Ectodermal cell (in vitro differentiated cells): ENCODE data around the gene SNX20.

ENCODE experiments used
- H3K27ac ChIP-seq: 2 replicates; pipeline ENCODE4 v1.7.0; 2013; ENCODE audit warnings: mild to moderate bottlenecking, low read depth, low read length; ENCODE audit not compliant: insufficient read depth, poor library complexity, severe bottlenecking
- H3K27me3 ChIP-seq: 2 replicates; pipeline ENCODE4 v1.7.0; 2013; ENCODE audit warnings: mild to moderate bottlenecking, low read length; ENCODE audit not compliant: insufficient read depth, control insufficient read depth, poor library complexity, severe bottlenecking
- H3K36me3 ChIP-seq: one replicate; pipeline ENCODE4 v1.7.0; 2013; ENCODE audit warnings: low read length; ENCODE audit not compliant: control insufficient read depth, insufficient read depth
- H3K4me1 ChIP-seq: one replicate; pipeline ENCODE4 v1.7.0; 2013; ENCODE audit warnings: low read length; ENCODE audit not compliant: control insufficient read depth, insufficient read depth
- H3K4me3 ChIP-seq: 2 replicates; pipeline ENCODE4 v1.7.0; 2013; ENCODE audit warnings: low read depth, low read length, control low read depth; ENCODE audit not compliant: insufficient read depth
- H3K9me3 ChIP-seq: 2 replicates; pipeline ENCODE4 v1.7.0; 2013; ENCODE audit warnings: mild to moderate bottlenecking, low read length, moderate library complexity; ENCODE audit not compliant: control insufficient read depth
- WGBS, 2 experiments: methylation state at CpG; one replicate each; pipeline ENCODE4 v1.1.7; 2013; ENCODE audit warnings: missing lambda C conversion rate in 2 of 2; 5-methylcytosine and 5-hydroxymethylcytosine counted together

Gene SNX20

DNA sequence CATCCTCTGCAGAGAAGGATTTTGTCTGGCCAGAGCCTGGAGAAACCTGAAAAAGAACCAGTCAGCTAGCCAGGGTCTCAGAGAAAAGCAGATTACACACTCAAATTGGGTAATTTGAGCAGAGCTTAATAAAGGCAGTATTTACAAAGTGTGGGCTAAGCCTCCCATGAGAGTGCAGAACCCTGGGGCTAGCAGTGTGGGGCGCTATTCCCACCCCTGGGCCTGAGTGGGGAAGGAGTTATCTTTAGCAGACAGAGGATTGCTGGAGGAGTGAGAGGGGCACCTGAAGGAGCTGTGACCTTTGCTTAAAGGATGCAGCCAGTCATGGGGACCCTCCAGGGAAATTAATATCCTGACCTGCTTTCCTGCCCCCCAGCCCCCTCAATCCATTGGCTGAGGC is 46.2 kb downstream of the SNX20 start:
- no peak overlapping the region for H3K27ac ChIP-seq
- peaks cover 10% of the 10 kb centered on the region for H3K36me3 ChIP-seq
- no peak overlapping the region for H3K4me3 ChIP-seq
- H3K9me3 ChIP-seq = no peaks in the 10 kb centered on the region
- 81 to 89% methylated on average over 1 of the region's 1 CpG for WGBS, 2 experiments
- H3K27me3 ChIP-seq = no peaks in the 10 kb centered on the region
- peaks cover 8% of the 10 kb centered on the region for H3K4me1 ChIP-seq

DNA sequence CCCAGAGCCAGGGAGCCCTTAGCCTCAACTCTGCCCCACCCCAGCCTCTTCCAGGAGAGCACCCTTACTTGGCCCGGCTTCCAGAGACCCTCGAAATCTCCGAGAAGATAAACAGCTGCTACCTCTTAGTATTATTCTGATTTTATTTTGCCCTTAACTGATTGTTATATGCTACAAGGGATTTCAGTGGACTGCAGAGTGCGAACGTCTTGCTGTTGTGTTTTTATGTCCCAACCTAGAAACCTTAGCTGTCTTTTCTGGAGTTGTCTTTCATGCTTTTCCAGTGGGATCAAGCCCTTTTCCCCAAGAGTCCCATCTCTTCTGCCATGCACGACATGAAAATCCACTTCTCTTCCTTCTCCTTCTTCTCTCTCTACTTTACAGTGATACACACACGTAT is 47.0 kb downstream of the SNX20 start:
- Histone ChIP-seq H3K4me1 (peaks cover 8% of the 10 kb centered on the region), H3K27ac (no peak overlapping the region), H3K27me3 (no peaks in the 10 kb centered on the region), H3K9me3 (no peaks in the 10 kb centered on the region), H3K36me3 (peaks cover 13% of the 10 kb centered on the region), H3K4me3 (no peak overlapping the region)
- WGBS, 2 experiments = 95 to 96% methylated on average over 7 of the region's 7 CpGs

DNA sequence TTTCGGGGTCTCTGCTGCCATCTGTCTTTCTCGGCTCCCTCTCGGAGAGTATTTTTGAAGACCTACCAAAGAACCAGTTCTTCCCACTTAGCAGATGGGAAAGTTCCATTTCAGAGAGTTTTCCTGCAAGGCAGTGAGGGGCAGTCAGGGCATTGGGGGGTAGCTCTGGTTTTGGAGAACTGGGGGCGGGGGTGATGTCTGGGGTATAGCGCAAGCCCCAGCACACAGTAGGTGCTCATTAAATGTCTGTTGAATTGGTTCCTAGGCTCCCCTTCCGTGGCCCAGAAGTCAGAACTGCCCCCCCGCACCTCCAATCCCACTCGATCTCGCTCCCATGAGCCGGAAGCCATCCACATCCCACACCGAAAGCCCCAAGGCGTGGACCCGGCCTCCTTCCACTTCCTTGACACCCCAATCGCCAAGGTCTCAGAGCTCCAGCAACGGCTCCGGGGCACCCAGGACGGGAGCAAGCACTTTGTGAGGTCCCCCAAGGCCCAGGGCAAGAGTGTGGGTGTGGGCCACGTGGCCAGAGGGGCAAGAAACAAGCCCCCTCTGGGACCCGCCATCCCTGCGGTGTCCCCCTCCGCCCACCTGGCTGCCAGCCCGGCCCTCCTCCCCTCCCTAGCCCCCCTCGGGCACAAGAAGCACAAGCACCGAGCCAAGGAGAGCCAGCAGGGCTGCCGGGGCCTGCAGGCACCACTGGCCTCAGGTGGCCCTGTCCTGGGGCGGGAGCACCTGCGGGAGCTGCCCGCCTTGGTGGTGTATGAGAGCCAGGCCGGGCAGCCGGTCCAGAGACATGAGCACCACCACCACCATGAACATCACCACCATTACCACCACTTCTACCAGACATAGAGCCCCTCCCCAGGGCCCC is 47.9 kb downstream of the SNX20 start:
- no peak overlapping the region for H3K27ac ChIP-seq
- H3K36me3 ChIP-seq = peaks cover 13% of the 10 kb centered on the region
- no peaks in the 10 kb centered on the region for H3K27me3 ChIP-seq
- peaks cover 8% of the 10 kb centered on the region for H3K4me1 ChIP-seq
- no peaks in the 10 kb centered on the region for H3K9me3 ChIP-seq
- WGBS, 2 experiments = 91 to 93% methylated on average over 30 of the region's 30 CpGs
- H3K4me3 ChIP-seq = no peak overlapping the region

DNA sequence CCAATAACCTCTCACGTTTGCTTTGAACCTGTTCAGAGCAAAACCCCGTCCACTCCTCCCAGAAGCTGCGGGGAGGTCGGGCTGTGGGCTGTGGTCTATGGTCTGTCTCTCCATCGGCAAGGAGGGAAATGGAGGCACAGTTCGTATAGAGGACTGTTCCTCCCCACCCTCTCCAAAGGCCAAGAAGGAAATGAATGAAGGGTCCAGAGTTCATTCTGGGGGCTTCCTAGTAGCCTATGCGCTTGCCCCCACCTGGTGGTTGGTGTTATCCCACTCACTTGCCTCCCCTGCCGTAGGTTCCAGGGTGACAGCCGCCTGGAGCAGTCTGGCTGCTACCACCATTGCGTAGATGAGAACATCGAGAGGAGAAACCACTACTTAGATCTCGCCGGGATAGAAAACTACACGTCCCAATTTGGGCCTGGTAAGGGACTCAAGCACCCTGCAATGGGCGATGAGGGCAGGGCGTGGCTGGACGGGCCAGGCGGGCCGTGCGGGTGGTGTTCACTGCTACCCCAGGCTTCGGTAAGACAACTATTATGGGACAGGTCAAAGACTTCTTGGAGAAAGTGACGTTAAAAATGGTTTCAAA is 49.0 kb downstream of the SNX20 start:
- WGBS, 2 experiments = 96 to 97% methylated on average over 22 of the region's 22 CpGs
- H3K4me3 ChIP-seq = no peak overlapping the region
- H3K4me1 ChIP-seq = peaks cover 8% of the 10 kb centered on the region
- no peak overlapping the region for H3K27ac ChIP-seq
- peaks cover 13% of the 10 kb centered on the region for H3K36me3 ChIP-seq
- H3K9me3 ChIP-seq = no peaks in the 10 kb centered on the region
- H3K27me3 ChIP-seq = no peaks in the 10 kb centered on the region

DNA sequence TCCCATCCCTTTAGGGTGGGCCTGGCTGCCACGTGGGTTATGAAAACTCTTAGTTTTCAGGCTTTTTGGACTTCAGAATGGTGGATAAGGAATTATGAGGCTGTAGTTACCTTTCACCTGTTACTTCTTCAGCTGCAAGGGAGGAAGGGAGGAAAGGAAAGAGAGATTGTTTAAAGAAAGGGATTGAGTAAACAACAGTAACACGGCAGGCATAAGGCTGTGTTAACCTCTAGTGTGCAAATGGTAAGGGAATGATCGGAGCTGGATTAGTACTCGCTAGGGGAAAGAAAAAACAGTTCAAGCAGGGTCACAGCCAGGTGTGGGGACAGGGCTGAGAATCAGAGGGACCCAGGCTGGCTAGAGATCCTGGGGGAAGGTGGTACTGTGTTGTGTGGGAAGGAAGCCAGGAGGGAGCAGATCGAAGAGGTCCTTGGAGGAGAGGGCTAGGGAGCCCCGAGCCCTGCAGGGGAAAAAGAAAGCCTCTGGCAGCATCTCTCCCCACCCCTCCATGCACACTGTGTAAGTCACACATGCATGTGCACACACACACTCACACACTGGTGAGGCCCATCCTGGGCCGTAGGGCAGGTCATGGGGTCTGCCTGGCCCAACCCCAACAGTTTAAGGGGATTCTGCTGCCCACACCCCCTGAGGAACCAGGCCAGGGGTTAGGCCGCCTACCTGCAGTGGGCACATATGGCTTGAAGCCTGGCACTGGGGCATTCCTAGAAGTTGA is 49.7 kb downstream of the SNX20 start:
- H3K36me3 ChIP-seq = peaks cover 13% of the 10 kb centered on the region
- 90 to 93% methylated on average over 8 of the region's 8 CpGs for WGBS, 2 experiments
- H3K4me1 ChIP-seq = peaks cover 8% of the 10 kb centered on the region
- H3K27ac ChIP-seq = no peak overlapping the region
- H3K4me3 ChIP-seq = no peak overlapping the region
- H3K27me3 ChIP-seq = no peaks in the 10 kb centered on the region
- no peaks in the 10 kb centered on the region for H3K9me3 ChIP-seq

DNA sequence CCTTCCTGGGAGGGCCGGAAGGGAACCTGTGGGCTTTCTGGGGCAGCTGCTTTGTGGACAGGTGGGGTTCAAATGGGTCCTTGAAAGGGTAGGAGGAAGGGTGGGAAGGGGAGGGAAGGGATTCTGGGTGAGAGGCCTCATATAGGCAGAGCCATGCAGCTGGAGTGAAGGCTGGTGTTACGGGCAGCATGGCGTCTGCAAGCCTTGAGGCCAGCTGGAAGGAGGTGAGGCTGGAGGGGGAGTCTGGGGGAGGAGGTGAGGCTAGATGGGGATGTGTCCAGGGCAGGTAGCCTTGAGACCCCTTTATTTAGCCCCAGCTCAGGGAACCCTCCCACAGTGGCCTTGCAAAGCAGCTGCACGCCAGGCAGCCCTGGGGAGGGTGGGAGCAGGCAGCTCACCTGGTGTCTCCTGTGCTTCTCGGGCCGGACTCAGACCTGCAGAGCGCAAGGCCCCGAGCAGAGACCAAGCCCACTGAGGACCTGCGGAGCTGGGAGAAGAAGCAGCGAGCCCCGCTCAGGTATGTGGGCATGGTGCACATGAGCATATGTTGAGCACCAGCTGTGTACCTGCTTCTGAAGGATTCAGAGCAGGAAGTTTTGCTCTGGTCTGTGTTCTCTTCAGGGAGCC is 50.6 kb downstream of the SNX20 start:
- Histone ChIP-seq H3K27ac (no peak overlapping the region), H3K36me3 (peaks cover 13% of the 10 kb centered on the region), H3K9me3 (no peaks in the 10 kb centered on the region), H3K4me1 (peaks cover 8% of the 10 kb centered on the region), H3K27me3 (no peaks in the 10 kb centered on the region), H3K4me3 (no peak overlapping the region)
- 95 to 96% methylated on average over 11 of the region's 11 CpGs for WGBS, 2 experiments

DNA sequence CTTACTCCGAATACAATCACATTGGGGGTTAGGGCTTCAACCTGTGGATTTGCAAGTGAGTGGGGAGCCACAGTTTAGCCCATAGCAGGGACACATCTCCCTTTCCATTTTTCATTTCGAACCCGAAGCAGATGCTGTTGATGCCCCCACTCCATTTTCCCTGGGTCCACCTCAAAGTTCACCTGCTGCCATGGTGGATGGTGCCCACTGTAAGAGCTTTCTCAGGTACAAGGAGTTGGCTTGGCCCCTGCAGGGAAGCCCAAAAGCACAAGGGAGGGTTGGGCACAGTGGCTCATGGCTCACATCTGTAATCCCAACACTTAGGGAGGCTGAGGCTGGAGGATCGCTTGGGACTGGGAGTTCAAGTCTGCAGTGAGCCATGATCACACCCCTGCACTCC is 51.8 kb downstream of the SNX20 start:
- Histone ChIP-seq H3K4me1 (no peaks in the 10 kb centered on the region), H3K27ac (no peak overlapping the region), H3K9me3 (no peaks in the 10 kb centered on the region), H3K36me3 (peaks cover 13% of the 10 kb centered on the region), H3K4me3 (no peak overlapping the region), H3K27me3 (no peaks in the 10 kb centered on the region)
- WGBS, 2 experiments = 93 to 95% methylated on average over 4 of the region's 4 CpGs

DNA sequence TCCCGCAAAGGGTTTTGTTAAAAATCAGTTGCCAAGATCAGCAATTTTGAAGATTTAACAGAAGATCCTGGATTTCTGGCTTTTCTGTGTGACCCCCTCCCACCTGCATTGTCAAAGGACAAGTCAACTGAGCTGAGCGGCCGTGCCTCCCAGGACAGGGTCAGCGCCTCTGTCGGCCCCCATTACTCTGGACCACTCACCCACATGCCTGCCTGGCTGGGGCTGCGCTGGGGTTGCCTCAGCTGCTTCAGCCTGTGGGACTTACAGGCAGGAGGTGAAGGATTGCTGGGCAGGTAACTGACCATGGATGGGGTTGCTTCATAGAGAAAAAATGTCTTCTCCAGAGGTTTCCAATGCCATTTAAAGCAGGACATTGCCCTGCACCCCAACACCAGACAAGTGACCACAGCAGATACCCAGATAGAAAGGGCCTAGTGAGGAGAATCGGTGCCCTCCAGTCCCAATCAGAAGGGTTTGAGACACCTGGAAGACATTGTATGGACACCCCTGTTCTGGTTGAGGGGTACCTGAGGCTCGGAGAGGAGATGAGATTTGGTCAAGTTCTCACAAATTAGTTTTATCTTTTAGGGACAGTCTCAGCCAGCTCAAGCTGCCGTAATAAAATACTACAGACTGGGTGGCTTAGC is 52.8 kb downstream of the SNX20 start:
- H3K27me3 ChIP-seq = no peaks in the 10 kb centered on the region
- no peak overlapping the region for H3K4me3 ChIP-seq
- 93 to 95% methylated on average over 9 of the region's 9 CpGs for WGBS, 2 experiments
- no peaks in the 10 kb centered on the region for H3K4me1 ChIP-seq
- no peaks in the 10 kb centered on the region for H3K9me3 ChIP-seq
- no peak overlapping the region for H3K27ac ChIP-seq
- H3K36me3 ChIP-seq = peaks cover 13% of the 10 kb centered on the region

DNA sequence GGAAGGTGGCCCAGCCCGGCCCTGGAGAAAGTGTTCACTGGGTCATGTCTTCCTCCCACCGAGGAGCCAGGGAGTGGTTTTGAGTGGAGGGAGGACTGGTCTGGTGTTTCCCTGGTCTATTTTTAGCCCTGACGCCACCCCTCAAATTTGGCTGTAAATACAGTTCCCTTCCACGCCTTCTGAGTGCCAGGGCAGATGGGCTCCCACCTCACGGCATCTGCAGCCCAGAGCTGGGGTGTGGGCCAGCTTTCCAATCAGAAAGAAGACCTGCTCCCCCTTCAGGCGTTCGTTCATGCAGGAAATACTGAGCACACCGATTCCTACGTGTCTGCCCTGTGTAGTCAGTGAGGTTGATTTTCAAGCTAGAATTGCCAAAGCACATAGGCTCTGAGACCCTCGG is 53.7 kb downstream of the SNX20 start:
- 69 to 78% methylated on average over 10 of the region's 10 CpGs for WGBS, 2 experiments
- Histone ChIP-seq H3K36me3 (peaks cover 10% of the 10 kb centered on the region), H3K4me3 (no peak overlapping the region), H3K9me3 (no peaks in the 10 kb centered on the region), H3K27ac (no peak overlapping the region), H3K4me1 (no peaks in the 10 kb centered on the region), H3K27me3 (no peaks in the 10 kb centered on the region)
